MM.1S (cell line): ENCODE measurements around the gene RHOF.

Experiments used
- EZH2phosphoT487 ChIP-seq: fragments of 300-600 bp; sonication (generic); IDR thresholded peaks from 2 replicates; pipeline ENCODE4 v1.6.1; 2018; ENCODE audit warnings: antibody characterized with exemption, low read length
- TF ChIP-seq, protein P1 (sequence below): fragments of 300-600 bp; sonication (generic); IDR thresholded peaks from 2 replicates; pipeline ENCODE4 v1.5.1; 2016; ENCODE audit warnings: antibody characterized with exemption, low read length, mixed read lengths

DNA sequence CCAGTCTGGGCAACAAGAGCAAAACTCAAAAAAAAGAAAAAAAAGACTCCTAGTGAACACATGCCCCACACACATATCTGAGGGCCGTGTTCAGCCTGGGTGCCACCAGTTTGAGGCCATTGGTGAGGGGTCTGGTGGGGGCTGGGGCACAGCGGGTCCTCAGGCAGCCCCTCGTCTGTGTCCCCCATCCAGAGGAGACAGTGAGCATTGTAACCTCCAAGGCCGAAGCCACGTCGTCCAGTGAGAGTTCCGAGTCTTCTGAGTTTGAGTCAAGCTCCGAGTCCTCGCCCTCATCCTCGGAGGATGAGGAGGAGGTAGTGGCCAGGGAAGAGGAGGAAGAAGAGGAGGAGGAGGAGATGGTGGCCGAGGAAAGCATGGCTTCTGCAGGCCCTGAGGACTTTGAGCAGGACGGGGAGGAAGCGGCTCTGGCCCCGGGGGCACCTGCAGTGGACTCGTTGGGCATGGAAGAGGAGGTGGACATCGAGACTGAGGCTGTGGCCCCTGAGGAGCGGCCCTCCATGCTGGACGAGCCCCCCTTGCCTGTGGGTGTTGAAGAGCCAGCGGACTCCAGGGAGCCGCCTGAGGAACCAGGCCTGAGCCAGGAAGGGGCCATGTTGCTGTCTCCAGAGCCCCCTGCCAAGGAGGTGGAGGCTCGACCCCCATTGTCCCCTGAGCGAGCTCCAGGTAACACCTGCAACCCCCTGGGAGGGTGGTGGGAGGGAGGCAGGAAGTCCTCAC lies 25.9 kb upstream of the RHOF start:
- TF ChIP-seq, protein P1, sequence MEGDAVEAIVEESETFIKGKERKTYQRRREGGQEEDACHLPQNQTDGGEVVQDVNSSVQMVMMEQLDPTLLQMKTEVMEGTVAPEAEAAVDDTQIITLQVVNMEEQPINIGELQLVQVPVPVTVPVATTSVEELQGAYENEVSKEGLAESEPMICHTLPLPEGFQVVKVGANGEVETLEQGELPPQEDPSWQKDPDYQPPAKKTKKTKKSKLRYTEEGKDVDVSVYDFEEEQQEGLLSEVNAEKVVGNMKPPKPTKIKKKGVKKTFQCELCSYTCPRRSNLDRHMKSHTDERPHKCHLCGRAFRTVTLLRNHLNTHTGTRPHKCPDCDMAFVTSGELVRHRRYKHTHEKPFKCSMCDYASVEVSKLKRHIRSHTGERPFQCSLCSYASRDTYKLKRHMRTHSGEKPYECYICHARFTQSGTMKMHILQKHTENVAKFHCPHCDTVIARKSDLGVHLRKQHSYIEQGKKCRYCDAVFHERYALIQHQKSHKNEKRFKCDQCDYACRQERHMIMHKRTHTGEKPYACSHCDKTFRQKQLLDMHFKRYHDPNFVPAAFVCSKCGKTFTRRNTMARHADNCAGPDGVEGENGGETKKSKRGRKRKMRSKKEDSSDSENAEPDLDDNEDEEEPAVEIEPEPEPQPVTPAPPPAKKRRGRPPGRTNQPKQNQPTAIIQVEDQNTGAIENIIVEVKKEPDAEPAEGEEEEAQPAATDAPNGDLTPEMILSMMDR, result no peak
- TF ChIP-seq EZH2phosphoT487, result no peak
